NB4 (cell line): ENCODE results near the gene GOPC.

Experiments
- DNase-seq: peaks from one replicate; pipeline ENCODE4 v3.0.0; 2010; ENCODE audit warnings: low read depth
- H3K4me3 ChIP-seq: one replicate; pipeline ENCODE4 v1.5.1; 2011; ENCODE audit warnings: mild to moderate bottlenecking, low read depth, low read length, moderate library complexity
- MAX ChIP-seq: IDR thresholded peaks from 2 replicates; pipeline ENCODE4 v1.6.1; 2011; ENCODE audit warnings: low read depth, low read length
- MYC ChIP-seq: IDR thresholded peaks from 2 replicates; pipeline ENCODE4 v1.6.1; 2011; ENCODE audit warnings: low read depth, low read length
- POLR2A ChIP-seq: IDR thresholded peaks from 2 replicates; pipeline ENCODE4 v1.6.1; 2011; ENCODE audit warnings: mild to moderate bottlenecking; ENCODE audit not compliant: insufficient read length; ENCODE audit errors: extremely low read depth
- TF ChIP-seq, protein P1 (sequence below): IDR thresholded peaks from one replicate; pipeline ENCODE4 v1.5.1; 2012; ENCODE audit warnings: low read depth, low read length

GOPC gene

GRCh38 chr6:117531809-117532725, 70.2 kb downstream of the GOPC start:
- DNase-seq: no peak
- no peak overlapping the region for H3K4me3 ChIP-seq
- TF ChIP-seq POLR2A (no peak), MYC (no peak), MAX (no peak)
- TF ChIP-seq, protein P1, sequence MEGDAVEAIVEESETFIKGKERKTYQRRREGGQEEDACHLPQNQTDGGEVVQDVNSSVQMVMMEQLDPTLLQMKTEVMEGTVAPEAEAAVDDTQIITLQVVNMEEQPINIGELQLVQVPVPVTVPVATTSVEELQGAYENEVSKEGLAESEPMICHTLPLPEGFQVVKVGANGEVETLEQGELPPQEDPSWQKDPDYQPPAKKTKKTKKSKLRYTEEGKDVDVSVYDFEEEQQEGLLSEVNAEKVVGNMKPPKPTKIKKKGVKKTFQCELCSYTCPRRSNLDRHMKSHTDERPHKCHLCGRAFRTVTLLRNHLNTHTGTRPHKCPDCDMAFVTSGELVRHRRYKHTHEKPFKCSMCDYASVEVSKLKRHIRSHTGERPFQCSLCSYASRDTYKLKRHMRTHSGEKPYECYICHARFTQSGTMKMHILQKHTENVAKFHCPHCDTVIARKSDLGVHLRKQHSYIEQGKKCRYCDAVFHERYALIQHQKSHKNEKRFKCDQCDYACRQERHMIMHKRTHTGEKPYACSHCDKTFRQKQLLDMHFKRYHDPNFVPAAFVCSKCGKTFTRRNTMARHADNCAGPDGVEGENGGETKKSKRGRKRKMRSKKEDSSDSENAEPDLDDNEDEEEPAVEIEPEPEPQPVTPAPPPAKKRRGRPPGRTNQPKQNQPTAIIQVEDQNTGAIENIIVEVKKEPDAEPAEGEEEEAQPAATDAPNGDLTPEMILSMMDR: no peak

DNA sequence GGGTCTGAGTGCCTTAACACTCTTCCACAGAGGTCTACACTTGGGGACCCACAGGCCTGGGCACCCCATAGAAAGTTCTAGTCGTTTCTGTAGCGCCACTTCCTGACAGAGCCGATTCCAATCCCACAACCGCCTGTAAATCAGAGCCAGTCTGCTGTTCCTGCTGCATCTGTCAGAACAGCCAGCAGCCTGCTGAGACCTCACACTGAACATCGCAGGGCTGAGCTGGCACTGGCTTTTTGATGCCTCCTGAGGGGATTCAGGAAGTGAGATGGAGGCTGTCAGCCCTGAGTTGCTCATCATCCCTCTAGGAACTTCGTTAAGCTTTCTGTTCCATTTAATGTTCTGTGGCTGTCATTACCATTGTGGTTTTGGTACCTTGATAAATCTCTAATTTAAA, 71.0 kb downstream of the GOPC start:
- H3K4me3 ChIP-seq: no peak overlapping the region
- DNase-seq: no peak
- TF ChIP-seq, protein P1: no peak
- TF ChIP-seq MAX: no peak
- TF ChIP-seq POLR2A: no peak
- TF ChIP-seq MYC: no peak

GRCh38 chr6:117530467-117531242, 71.7 kb downstream of the GOPC start:
- TF ChIP-seq POLR2A: no peak
- TF ChIP-seq MYC: no peak
- TF ChIP-seq MAX: no peak
- no peak for DNase-seq

GRCh38 chr6:117525607-117526006, 76.7 kb downstream of the GOPC start:
- TF ChIP-seq POLR2A: no peak
- no peak for TF ChIP-seq MYC
- no peak for TF ChIP-seq MAX
- TF ChIP-seq, protein P1: no peak
- H3K4me3 ChIP-seq: no peak overlapping the region
- DNase-seq: no peak

More at GRCh38 chr6:117530467-117531242, 71.7 kb downstream of the GOPC start:
- H3K4me3 ChIP-seq: no peak overlapping the region

- TF ChIP-seq MAX (no peak), MYC (no peak), POLR2A (no peak)
- TF ChIP-seq, protein P1: no peak
- no peak for DNase-seq
- no peak overlapping the region for H3K4me3 ChIP-seq
These were observed 80.4 kb downstream of the GOPC start for GRCh38 chr6:117521791-117522502.
